ENCODE data around the gene BACH2. TPM values are rescaled to one million over a fixed set of nuclear protein-coding genes. Genes with fewer than 3 reads are reported as not detected.

The BACH2 gene
- total RNA-seq, 1 experiment from 2014 or later, result 3.3 TPM

- Histone ChIP-seq H3K4me1 (ENCODE audit: control insufficient read depth in 1 of 2, insufficient read depth in 2 of 2, low read length in 2 of 2) (no peaks in the 10 kb centered on the region), H3K36me3 (ENCODE audit: control insufficient read depth in 1 of 2, insufficient read depth in 2 of 2, low read length in 2 of 2) (no peaks in the 10 kb centered on the region), H3K9ac (ENCODE audit: low read length) (no peak overlapping the region), H2AFZ (ENCODE audit: low read depth, low read length, poor library complexity, severe bottlenecking) (no peak overlapping the region), H3K79me2 (ENCODE audit: insufficient read depth, low read length) (no peaks in the 10 kb centered on the region), H3K27me3 (ENCODE audit: insufficient read depth, low read length) (no peaks in the 10 kb centered on the region), H3K9me2 (ENCODE audit: insufficient read depth) (no peaks in the 10 kb centered on the region), H3K27ac (ENCODE audit: low read depth, low read length) (no peak overlapping the region), H4K20me1 (ENCODE audit: insufficient read depth) (no peaks in the 10 kb centered on the region), H3K9me3 (ENCODE audit: control insufficient read depth in 1 of 2, insufficient read depth in 1 of 2, low read depth in 1 of 2, low read length in 2 of 2) (no peaks in the 10 kb centered on the region), H3K4me3 (replicated peaks in 1 of 2; ENCODE audit: low read depth in 1 of 2, low read length in 2 of 2) (no peak overlapping the region), H3K4me2 (ENCODE audit: low read length) (no peak overlapping the region)
- ATAC-seq (no peak), DNase-seq (ENCODE audit: low read depth, low spot score) (no peak)
- ChIA-PET RAD21 (ENCODE audit: low non-redundant PET in 1 of 2, low total read pairs in 2 of 2, uncharacterized antibody in 2 of 2, unreplicated experiment in 2 of 2) (no interaction called here), POLR2A (no interaction called here), CTCF (no interaction called here)
- intact Hi-C loops (cut with micrococcal nuclease), result no loop called here
- no TSS peak for BruUV-seq (replicated peaks)
- TF ChIP-seq SRF (IDR thresholded peaks at IDR 0.05; ENCODE audit: low read depth) (no peak), EZH2 (IDR thresholded peaks at IDR 0.05) (no peak), REST (IDR thresholded peaks at IDR 0.05; ENCODE audit: low read depth) (no peak), RAD21 (IDR thresholded peaks at IDR 0.05; ENCODE audit: low read depth) (no peak), ELF1 (IDR thresholded peaks at IDR 0.05; ENCODE audit: borderline replicate concordance, low read depth) (no peak), CTCF (IDR thresholded peaks at IDR 0.05 in 2 of 3, conservative IDR thresholded peaks at IDR 0.05 in 1 of 3; ENCODE audit: borderline replicate concordance in 1 of 3, insufficient read depth in 1 of 3, low read depth in 2 of 3, low read length in 2 of 3) (no peak), CEBPB (IDR thresholded peaks at IDR 0.05; ENCODE audit: low read depth) (no peak), FOSL1 (IDR thresholded peaks at IDR 0.05; ENCODE audit: low read depth) (no peak), ZFX (IDR thresholded peaks at IDR 0.05) (no peak), CBX3 (IDR thresholded peaks at IDR 0.05; ENCODE audit: low read depth) (no peak), EGR1 (IDR thresholded peaks at IDR 0.05; ENCODE audit: low read depth) (no peak), ZNF274 (IDR thresholded peaks at IDR 0.05; ENCODE audit: low read depth, low read length) (no peak), YY1 (IDR thresholded peaks at IDR 0.05; ENCODE audit: extremely low read depth, insufficient replicate concordance, low read depth, low read length) (no peak), POLR2A (IDR thresholded peaks at IDR 0.05; ENCODE audit: borderline replicate concordance, extremely low read depth, insufficient read depth, insufficient read length) (no peak), MAX (IDR thresholded peaks at IDR 0.05) (no peak), TCF7L2 (IDR thresholded peaks at IDR 0.05; ENCODE audit: borderline replicate concordance, extremely low read depth, insufficient read depth, insufficient read length) (no peak), SP1 (IDR thresholded peaks at IDR 0.05; ENCODE audit: low read depth) (no peak), POLR2AphosphoS5 (IDR thresholded peaks at IDR 0.05; ENCODE audit: low read depth, low read length) (no peak)
Measured at GRCh38 chr6:89986650-89987074, 310.0 kb downstream of the BACH2 start.

All from HCT116 (cell line).